ENCODE measurements around the gene VAV3. TPM values are rescaled to one million over a fixed set of nuclear protein-coding genes. Genes with fewer than 3 reads are reported as not detected.

Gene VAV3
- total RNA-seq, 2 experiments from 2014 or later, result 3.9 to 4.6 TPM

GRCh38 chr1:107524301-107524700, 440.7 kb downstream of the VAV3 start:
- Mint-ChIP-seq H3K36me3 (no peaks in the 10 kb centered on the region), H3K9me3 (no peaks in the 10 kb centered on the region), H3K27ac (no peak overlapping the region), H3K4me3 (no peak overlapping the region), H3K4me1 (peaks cover 2% of the 10 kb centered on the region), H3K27me3 (no peaks in the 10 kb centered on the region)
- no peak for DNase-seq

GRCh38 chr1:107523736-107524135, 441.2 kb downstream of the VAV3 start:
- Mint-ChIP-seq H3K36me3 (no peaks in the 10 kb centered on the region), H3K4me3 (no peak overlapping the region), H3K27me3 (peaks cover 5% of the 10 kb centered on the region), H3K9me3 (no peaks in the 10 kb centered on the region), H3K4me1 (peaks cover 2% of the 10 kb centered on the region), H3K27ac (no peak overlapping the region)
- no peak for DNase-seq

GRCh38 chr1:107523061-107523460, 441.9 kb downstream of the VAV3 start:
- Mint-ChIP-seq H3K27ac (no peak overlapping the region), H3K4me3 (no peak overlapping the region), H3K36me3 (no peaks in the 10 kb centered on the region), H3K4me1 (peaks cover 2% of the 10 kb centered on the region), H3K9me3 (no peaks in the 10 kb centered on the region), H3K27me3 (peaks cover 6% of the 10 kb centered on the region)
- no peak for DNase-seq

Other genes with a start within 250 kb of the VAV3 start
- 10 to 100 TPM; 10.9 to 11.1 TPM for gene SLC25A24, start 235.2 kb upstream of the VAV3 start, total RNA-seq

All from activated naive CD8-positive, alpha-beta T cell treated with anti-CD3 and anti-CD28 coated beads for 36 hours (primary cell).